Neuronal stem cell (in vitro differentiated cells): Measurements from ENCODE around the gene SPATA19.

ENCODE experiments used
- DNase-seq: peaks from one replicate; pipeline ENCODE4 v3.0.0-alpha.2; 2013; ENCODE audit warnings: low spot score
- H2AFZ ChIP-seq: one replicate; pipeline ENCODE4 v1.6.1; 2013; ENCODE audit warnings: mild to moderate bottlenecking, low read length, inconsistent platforms
- H2AK5ac ChIP-seq: 2 replicates; pipeline ENCODE4 v1.6.1; 2013; ENCODE audit warnings: low read depth, mild to moderate bottlenecking, inconsistent platforms, low read length, moderate library complexity, mixed read lengths
- H2BK120ac ChIP-seq: 2 replicates; pipeline ENCODE4 v1.6.1; 2013; ENCODE audit warnings: low read depth, mild to moderate bottlenecking, inconsistent platforms, low read length, moderate library complexity, mixed read lengths
- H2BK12ac ChIP-seq: one replicate; pipeline ENCODE4 v1.6.1; 2013; ENCODE audit warnings: low read length, inconsistent platforms
- H2BK15ac ChIP-seq: 2 replicates; pipeline ENCODE4 v1.6.1; 2013; ENCODE audit warnings: mild to moderate bottlenecking, low read length, inconsistent platforms, mixed read lengths
- H2BK5ac ChIP-seq: one replicate; pipeline ENCODE4 v1.6.1; 2013; ENCODE audit warnings: inconsistent platforms, mild to moderate bottlenecking, low read length, moderate library complexity
- H3K14ac ChIP-seq: one replicate; pipeline ENCODE4 v1.6.1; 2013; ENCODE audit warnings: low read length, inconsistent platforms
- H3K18ac ChIP-seq: 2 replicates; pipeline ENCODE4 v1.6.1; 2013; ENCODE audit warnings: low read length, inconsistent platforms
- H3K23ac ChIP-seq: 2 replicates; pipeline ENCODE4 v1.6.1; 2013; ENCODE audit warnings: low read depth, mild to moderate bottlenecking, mixed read lengths, low read length, inconsistent platforms; ENCODE audit not compliant: poor library complexity
- H3K27ac ChIP-seq: replicated peaks from 3 replicates; pipeline ENCODE4 v1.5.1; 2013; ENCODE audit warnings: low read length, inconsistent platforms
- H3K27me3 ChIP-seq, 3 experiments: 2 replicates each; pipeline ENCODE4 v1.6.1; 2013; ENCODE audit warnings: low read length in 3 of 3, mild to moderate bottlenecking in 2 of 3, inconsistent platforms in 1 of 3, low read depth in 1 of 3, mixed read lengths in 1 of 3, moderate library complexity in 1 of 3; ENCODE audit not compliant: control insufficient read depth in 3 of 3, insufficient read depth in 3 of 3
- H3K36me3 ChIP-seq, 2 donors: replicated peaks in 1 of 2; 2 replicates each; pipeline ENCODE4 v1.6.1; 2013; ENCODE audit warnings: low read length in 2 of 2; ENCODE audit not compliant: control insufficient read depth in 2 of 2, insufficient read depth in 2 of 2
- H3K4ac ChIP-seq: 2 replicates; pipeline ENCODE4 v1.6.1; 2013; ENCODE audit warnings: inconsistent platforms, mild to moderate bottlenecking, low read length, moderate library complexity
- H3K4me1 ChIP-seq, 2 donors: 1 replicate in 1 of 2; 2 replicates in 1 of 2; pipeline ENCODE4 v1.6.1; 2013; ENCODE audit warnings: low read length in 2 of 2, low read depth in 1 of 2; ENCODE audit not compliant: control insufficient read depth in 2 of 2, insufficient read depth in 1 of 2
- H3K4me2 ChIP-seq: one replicate; pipeline ENCODE4 v1.6.1; 2013; ENCODE audit warnings: mild to moderate bottlenecking, low read length, inconsistent platforms; ENCODE audit not compliant: insufficient read depth, poor library complexity, severe bottlenecking
- H3K4me3 ChIP-seq, 2 donors: 2 replicates each; pipeline ENCODE4 v1.5.1; 2013; ENCODE audit warnings: low read length in 2 of 2, mild to moderate bottlenecking in 2 of 2, inconsistent platforms in 1 of 2, moderate library complexity in 1 of 2
- H3K79me1 ChIP-seq: one replicate; pipeline ENCODE4 v1.6.1; 2013; ENCODE audit warnings: low read depth, mild to moderate bottlenecking, inconsistent platforms, low read length, moderate library complexity
- H3K9ac ChIP-seq: one replicate; pipeline ENCODE4 v1.6.1; 2013; ENCODE audit warnings: mild to moderate bottlenecking, low read depth, low read length, inconsistent platforms; ENCODE audit not compliant: poor library complexity
- H3K9me3 ChIP-seq, 2 donors: replicated peaks in 1 of 2; 2 replicates each; pipeline versions ENCODE3 to v1.6.1; 2013; ENCODE audit warnings: low read length in 2 of 2, mild to moderate bottlenecking in 2 of 2, inconsistent platforms in 1 of 2, low read depth in 1 of 2, mixed read lengths in 1 of 2, moderate library complexity in 1 of 2; ENCODE audit not compliant: control insufficient read depth in 2 of 2, insufficient read depth in 1 of 2
- H4K8ac ChIP-seq: one replicate; pipeline ENCODE4 v1.6.1; 2013; ENCODE audit warnings: low read depth, mild to moderate bottlenecking, inconsistent platforms, low read length, moderate library complexity
- H4K91ac ChIP-seq: one replicate; pipeline ENCODE4 v1.6.1; 2013; ENCODE audit warnings: low read length, low read depth, mild to moderate bottlenecking, inconsistent platforms; ENCODE audit not compliant: poor library complexity
- WGBS, 2 donors: extraction: QIAGEN DNeasy Blood & Tissue Kit; methylation state at CpG; one replicate each; pipeline ENCODE4 v1.1.7; 2013; ENCODE audit warnings: missing lambda C conversion rate in 2 of 2, mixed read lengths in 1 of 2; ENCODE audit not compliant: insufficient read length in 2 of 2, insufficient replicate concordance in 1 of 2; ENCODE audit errors: extremely low coverage in 2 of 2; 5-methylcytosine and 5-hydroxymethylcytosine counted together

Gene SPATA19

GRCh38 chr11:133800666-133801065 lies 44.6 kb downstream of the SPATA19 start:
- H2BK120ac ChIP-seq, result no peak overlapping the region
- WGBS, 2 donors, result no CpG with 5 or more reads among the region's 8 CpGs
- no peak overlapping the region for H3K4ac ChIP-seq
- no peaks in the 10 kb centered on the region for H3K9me3 ChIP-seq
- no peak overlapping the region for H2AK5ac ChIP-seq
- H3K9ac ChIP-seq, result no peak overlapping the region
- no peak overlapping the region for H4K8ac ChIP-seq
- no peaks in the 10 kb centered on the region for H3K79me1 ChIP-seq
- no peak overlapping the region for H2BK12ac ChIP-seq
- no peak overlapping the region for H3K23ac ChIP-seq
- no peak overlapping the region for H3K4me3 ChIP-seq
- H3K27me3 ChIP-seq, result peaks cover 0 to 10% (median 0%) of the 10 kb centered on the region in 3 experiments
- H3K14ac ChIP-seq, result no peak overlapping the region
- H2BK15ac ChIP-seq, result no peak overlapping the region
- H3K4me1 ChIP-seq, result no peaks in the 10 kb centered on the region
- no peak overlapping the region for H2BK5ac ChIP-seq
- H3K18ac ChIP-seq, result no peak overlapping the region
- no peak for DNase-seq
- H3K36me3 ChIP-seq, result no peaks in the 10 kb centered on the region
- H4K91ac ChIP-seq, result no peak overlapping the region
- no peak overlapping the region for H3K27ac ChIP-seq
- no peak overlapping the region for H2AFZ ChIP-seq
- H3K4me2 ChIP-seq, result no peak overlapping the region

DNA sequence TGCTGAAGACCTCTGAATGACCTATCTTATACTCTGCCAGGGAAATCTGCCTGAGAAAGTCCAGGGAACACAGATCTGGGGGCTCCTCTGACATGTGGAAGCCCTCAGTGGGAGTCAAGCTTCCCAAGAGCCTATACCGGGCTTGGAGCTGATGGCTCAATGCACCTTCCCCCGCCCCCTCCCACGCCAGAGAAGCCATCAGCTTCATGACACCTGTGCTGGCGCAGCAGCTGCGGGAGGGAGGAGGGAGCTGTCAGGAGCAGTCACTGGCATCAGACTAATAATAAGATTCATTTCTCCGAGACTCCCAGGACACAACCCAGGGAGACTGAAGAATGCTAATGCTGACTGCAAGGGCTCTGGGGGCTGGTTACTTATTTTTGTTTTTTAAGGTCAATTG lies 47.8 kb downstream of the SPATA19 start:
- Histone ChIP-seq H3K14ac (no peak overlapping the region), H3K18ac (no peak overlapping the region), H3K27ac (no peak overlapping the region), H3K27me3 (peaks cover 0 to 10% (median 0%) of the 10 kb centered on the region in 3 experiments), H2BK5ac (no peak overlapping the region), H3K4ac (no peak overlapping the region), H3K36me3 (no peaks in the 10 kb centered on the region), H4K91ac (no peak overlapping the region), H3K79me1 (no peaks in the 10 kb centered on the region), H3K4me3 (no peak overlapping the region), H2BK12ac (no peak overlapping the region), H4K8ac (no peak overlapping the region), H2AFZ (no peak overlapping the region), H3K23ac (no peak overlapping the region), H2BK120ac (no peak overlapping the region), H3K9ac (no peak overlapping the region), H3K9me3 (peaks cover 3 to 4% of the 10 kb centered on the region in 2 donors), H3K4me1 (no peaks in the 10 kb centered on the region), H3K4me2 (no peak overlapping the region), H2BK15ac (no peak overlapping the region), H2AK5ac (no peak overlapping the region)
- WGBS, 2 donors, result no CpG with 5 or more reads among the region's 6 CpGs
- DNase-seq, result no peak

DNA sequence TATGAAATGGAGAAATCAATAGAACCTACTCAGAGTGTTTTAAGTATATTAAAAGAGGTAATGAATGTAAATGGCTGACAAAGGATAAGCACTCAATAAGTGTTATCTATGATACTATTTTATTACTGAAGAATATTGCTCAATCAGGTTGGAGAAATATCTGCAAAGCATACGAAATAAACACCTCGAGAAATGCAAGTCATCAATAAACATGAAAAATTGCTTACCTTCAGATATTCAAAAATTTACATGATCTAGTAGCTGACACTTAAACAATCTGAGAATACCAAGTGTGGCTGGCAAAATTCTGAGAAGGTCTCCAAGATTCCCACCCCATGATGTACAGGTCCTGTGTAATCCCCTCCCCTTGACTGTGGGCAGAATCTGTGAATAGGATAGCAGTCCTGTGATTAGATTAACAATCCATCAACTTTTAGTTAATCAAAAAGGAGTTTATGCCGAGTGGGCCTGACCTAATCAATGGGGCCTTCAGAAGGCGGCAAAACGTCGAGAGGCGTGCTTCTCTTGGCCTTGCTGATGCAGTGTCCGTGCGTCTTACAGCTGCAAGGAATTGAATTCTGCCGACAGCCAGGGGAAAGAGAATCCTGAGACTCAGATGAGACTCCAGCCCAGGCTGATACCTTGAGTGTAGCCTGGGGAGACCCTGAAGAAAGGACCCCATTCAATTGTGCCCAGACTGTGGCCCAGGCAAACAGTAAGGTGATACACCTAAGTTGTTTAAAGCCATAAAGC lies 49.1 kb downstream of the SPATA19 start:
- Histone ChIP-seq H3K36me3 (no peaks in the 10 kb centered on the region), H3K27ac (no peak overlapping the region), H3K9ac (no peak overlapping the region), H3K27me3 (peaks cover 0 to 10% (median 0%) of the 10 kb centered on the region in 3 experiments), H2BK120ac (no peak overlapping the region), H2AK5ac (no peak overlapping the region), H3K14ac (no peak overlapping the region), H4K91ac (no peak overlapping the region), H2AFZ (no peak overlapping the region), H4K8ac (no peak overlapping the region), H3K23ac (no peak overlapping the region), H3K4me3 (no peak overlapping the region), H3K9me3 (peaks cover 3 to 6% of the 10 kb centered on the region in 2 donors), H3K79me1 (no peaks in the 10 kb centered on the region), H3K18ac (no peak overlapping the region), H3K4me2 (no peak overlapping the region), H2BK12ac (no peak overlapping the region), H2BK15ac (no peak overlapping the region), H2BK5ac (no peak overlapping the region), H3K4ac (no peak overlapping the region), H3K4me1 (no peaks in the 10 kb centered on the region)
- WGBS, 2 donors, result no CpG with 5 or more reads among the region's 10 CpGs
- DNase-seq, result no peak

DNA sequence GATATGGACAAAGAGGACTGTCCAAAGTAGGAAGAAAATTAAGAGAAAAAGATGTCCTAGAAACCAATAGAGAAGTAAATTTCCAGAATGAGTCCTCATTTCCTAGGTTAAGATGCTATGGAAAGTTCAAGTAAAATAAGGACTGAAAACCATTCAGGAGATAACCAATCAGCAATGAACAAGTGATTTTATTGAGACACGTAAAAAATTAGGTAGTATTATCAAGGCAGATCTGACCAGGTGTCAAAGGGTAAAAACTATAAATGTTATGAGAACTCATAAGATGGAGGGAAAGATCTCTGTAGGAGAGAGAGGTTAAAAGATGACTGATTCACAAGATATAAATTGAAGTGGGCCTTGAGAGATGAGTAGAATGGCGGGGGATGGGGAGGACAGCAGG lies 50.2 kb downstream of the SPATA19 start:
- Histone ChIP-seq H2BK15ac (no peak overlapping the region), H3K4ac (no peak overlapping the region), H2BK12ac (no peak overlapping the region), H2BK5ac (no peak overlapping the region), H3K79me1 (no peaks in the 10 kb centered on the region), H3K27ac (no peak overlapping the region), H3K36me3 (no peaks in the 10 kb centered on the region), H2AFZ (no peak overlapping the region), H3K4me2 (no peak overlapping the region), H3K9me3 (peaks cover 3 to 6% of the 10 kb centered on the region in 2 donors), H4K8ac (no peak overlapping the region), H4K91ac (no peak overlapping the region), H3K23ac (no peak overlapping the region), H3K4me1 (no peaks in the 10 kb centered on the region), H2BK120ac (no peak overlapping the region), H3K18ac (no peak overlapping the region), H3K27me3 (peaks cover 0 to 4% (median 0%) of the 10 kb centered on the region in 3 experiments), H2AK5ac (no peak overlapping the region), H3K9ac (no peak overlapping the region), H3K14ac (no peak overlapping the region), H3K4me3 (no peak overlapping the region)
- no peak for DNase-seq
- no CpG with 5 or more reads among the region's 2 CpGs for WGBS, 2 donors
